ENCODE results near the gene NADSYN1.

DNA sequence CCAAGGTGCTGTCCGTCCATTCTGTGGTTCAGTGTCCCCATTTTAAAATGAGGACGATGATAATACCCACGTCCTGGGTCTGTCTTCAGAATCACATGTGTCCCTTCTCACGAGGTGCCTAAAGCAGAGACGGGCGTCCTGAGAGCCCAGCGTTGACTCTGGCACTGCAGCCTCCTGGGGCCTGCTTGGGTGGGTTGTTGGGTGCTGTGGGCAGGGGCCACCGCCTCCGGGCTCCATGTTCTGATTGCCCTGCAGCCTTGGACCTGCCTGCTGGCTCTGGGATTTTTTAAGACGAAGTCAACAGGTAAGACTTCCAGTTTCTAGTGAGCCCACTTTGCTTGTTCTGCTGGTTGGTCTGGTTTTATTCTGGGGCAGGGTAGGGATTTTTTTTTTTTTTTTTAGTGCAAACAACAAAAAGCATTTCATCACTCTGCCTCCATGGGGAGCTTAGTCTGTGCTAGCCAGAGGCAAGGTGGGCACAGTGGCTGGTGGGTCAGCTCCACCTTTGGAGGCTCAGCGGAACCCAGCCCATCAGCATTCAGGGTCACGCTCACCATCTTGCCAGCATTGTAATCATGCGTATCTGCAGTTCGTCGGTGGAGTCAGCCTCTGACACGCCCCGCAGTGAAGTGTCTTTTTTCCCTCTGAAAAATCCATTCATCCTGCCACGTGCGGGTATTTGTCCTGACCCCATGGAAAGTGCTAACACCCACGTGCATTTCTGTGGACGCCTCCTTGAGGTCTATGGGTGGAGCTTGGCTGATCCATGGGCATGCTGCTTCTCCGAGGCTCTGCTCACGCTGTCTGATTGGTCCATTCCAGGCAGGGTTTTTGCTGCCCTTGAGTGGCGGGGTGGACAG is 28.3 kb downstream of the NADSYN1 start:
- TF ChIP-seq CTCF (IDR thresholded peaks at IDR 0.05 in 8 of 11, conservative IDR thresholded peaks at IDR 0.05 in 3 of 11) = no peak
- no peak for TF ChIP-seq POLR2A (IDR thresholded peaks at IDR 0.05)

Data from spleen (tissue), 7 donors.